OCI-LY7 (cell line): ENCODE measurements around the gene NME5. TPM values are rescaled to one million over a fixed set of nuclear protein-coding genes. Genes with fewer than 3 reads are reported as not detected.

ENCODE experiments used
- BruUV-seq: library from RNA; stranded (reverse); fragments of 400-500 nt; replicated peaks from 2 replicates; lab custom pipeline; 2021; lab: Mats Ljungman, UMichigan
- CTCF ChIA-PET: fragments of 300-600 bp; sonication (Branson Sonifier 250); formaldehyde crosslinking; loops from one replicate; lab custom pipeline; 2022; ENCODE audit warnings: antibody characterized with exemption; ENCODE audit not compliant: unreplicated experiment; lab: Charles Lee
- POLR2A ChIA-PET: fragments of 300-600 bp; sonication (Branson Sonifier 250); formaldehyde crosslinking; loops from one replicate; lab custom pipeline; 2022; ENCODE audit warnings: antibody characterized with exemption; lab: Charles Lee
- DNase-seq: peaks from one replicate; pipeline ENCODE4 v3.0.0-alpha.2; 2015; ENCODE audit warnings: low spot score
- H2AFZ ChIP-seq: fragments of 200-600 bp; sonication (generic), shearing (Covaris generic); 2 replicates; pipeline ENCODE4 v1.6.1; 2014; ENCODE audit warnings: mild to moderate bottlenecking, antibody characterized with exemption, low read length, moderate library complexity
- H3K27ac ChIP-seq: fragments of 200-600 bp; sonication (generic); 2 replicates; pipeline ENCODE4 v1.5.1; 2014; ENCODE audit warnings: mixed run types, low read depth, mild to moderate bottlenecking, moderate library complexity, low read length, inconsistent platforms; ENCODE audit not compliant: poor library complexity, severe bottlenecking
- H3K36me3 ChIP-seq: fragments of 200-600 bp; sonication (generic); 2 replicates; pipeline ENCODE4 v1.6.1; 2014; ENCODE audit warnings: mild to moderate bottlenecking, antibody characterized with exemption, low read length, moderate library complexity, mixed read lengths; ENCODE audit not compliant: insufficient read depth
- H3K4me1 ChIP-seq: fragments of 200-600 bp; sonication (generic); 2 replicates; pipeline ENCODE4 v1.5.1; 2014; ENCODE audit warnings: mild to moderate bottlenecking, low read length; ENCODE audit not compliant: insufficient read depth, poor library complexity, severe bottlenecking
- H3K4me2 ChIP-seq: fragments of 200-600 bp; sonication (generic); 2 replicates; pipeline ENCODE4 v1.6.1; 2014; ENCODE audit warnings: mild to moderate bottlenecking, low read length
- H3K4me3 ChIP-seq: fragments of 200-600 bp; sonication (generic); 2 replicates; pipeline ENCODE4 v1.5.1; 2014; ENCODE audit warnings: mild to moderate bottlenecking, low read depth, low read length; ENCODE audit not compliant: poor library complexity, severe bottlenecking
- H3K79me2 ChIP-seq: fragments of 200-600 bp; sonication (generic); 2 replicates; pipeline ENCODE4 v1.6.1; 2016; ENCODE audit warnings: low read depth, mild to moderate bottlenecking, low read length, moderate library complexity, mixed read lengths; ENCODE audit not compliant: insufficient read depth
- H3K9me2 ChIP-seq: fragments of 200-600 bp; sonication (generic); 2 replicates; pipeline ENCODE4 v1.6.1; 2016; ENCODE audit warnings: mild to moderate bottlenecking, low read length, mixed read lengths; ENCODE audit not compliant: insufficient read depth
- H3K9me3 ChIP-seq: fragments of 200-600 bp; sonication (generic); 2 replicates; pipeline ENCODE4 v1.6.1; 2014; ENCODE audit warnings: mild to moderate bottlenecking, mixed run types, low read length, mixed read lengths
- H4K20me1 ChIP-seq: fragments of 200-600 bp; sonication (generic); 2 replicates; pipeline ENCODE4 v1.6.1; 2014; ENCODE audit warnings: mild to moderate bottlenecking, antibody characterized with exemption, low read length, moderate library complexity, mixed read lengths; ENCODE audit not compliant: insufficient read depth
- CTCF ChIP-seq: fragments of 200-600 bp; sonication (generic); conservative IDR thresholded peaks from 2 replicates; pipeline ENCODE4 v1.5.1; 2014; ENCODE audit warnings: mild to moderate bottlenecking, antibody characterized with exemption, low read length, moderate library complexity, mixed read lengths
- EZH2phosphoT487 ChIP-seq: fragments of 200-600 bp; sonication (generic); IDR thresholded peaks from 2 replicates; pipeline ENCODE4 v1.6.1; 2018; ENCODE audit warnings: low read depth, borderline replicate concordance, mild to moderate bottlenecking, mixed run types, antibody characterized with exemption, low read length, moderate library complexity, mixed read lengths
- intact Hi-C: fragments of 100-400 bp; cut with micrococcal nuclease; formaldehyde crosslinking; loops from one replicate; pipeline ENCODE4 v1.10.0; 2022; ENCODE audit not compliant: unreplicated experiment
- total RNA-seq, 2 experiments: library from RNA; depleted of rRNA in 1 of 2; stranded (reverse); fragments of >200 nt in 1 of 2; shearing (Covaris generic) in 1 of 2; gene quantifications; 2 replicates each; pipeline ENCODE4 v1.2.3, GENCODE V29; 2014 to 2022

NME5 gene
- total RNA-seq, 2 experiments from 2014 or later = not detected

- BruUV-seq = no TSS peak
- CTCF ChIA-PET = no interaction called here
- intact Hi-C loops = no loop called here
Measured at GRCh38 chr5:138107213-138107612, 32.0 kb downstream of the NME5 start.

GRCh38 chr5:138105709-138106108, 33.5 kb downstream of the NME5 start:
- BruUV-seq = no TSS peak
- ChIA-PET CTCF (no interaction called here), POLR2A (interaction anchor here (0.6 kb wide), 1 partner anchor 27 kb away, joined by 4 read pairs; no protein-coding TSS in a partner anchor)

More at GRCh38 chr5:138107213-138107612, 32.0 kb downstream of the NME5 start:
- Histone ChIP-seq H3K79me2 (no peaks in the 10 kb centered on the region), H3K9me3 (no peaks in the 10 kb centered on the region), H3K9me2 (no peaks in the 10 kb centered on the region), H4K20me1 (no peaks in the 10 kb centered on the region), H3K27ac (no peak overlapping the region), H3K4me3 (no peak overlapping the region), H3K4me2 (no peak overlapping the region), H2AFZ (no peak overlapping the region), H3K4me1 (peaks cover 11% of the 10 kb centered on the region), H3K36me3 (no peaks in the 10 kb centered on the region)
- POLR2A ChIA-PET = interaction anchor here (0.7 to 1.6 kb wide), 3 partner anchors 17 to 1754 kb away, joined by 3 to 4 read pairs (median 4); no protein-coding TSS in a partner anchor
- TF ChIP-seq EZH2phosphoT487 = no peak
- no peak for TF ChIP-seq CTCF
- DNase-seq = no peak

More at GRCh38 chr5:138105709-138106108, 33.5 kb downstream of the NME5 start:
- no peaks in the 10 kb centered on the region for H3K9me2 ChIP-seq
- H4K20me1 ChIP-seq = no peaks in the 10 kb centered on the region
- no peak for DNase-seq
- peaks cover 11% of the 10 kb centered on the region for H3K4me1 ChIP-seq
- no peak overlapping the region for H3K4me2 ChIP-seq
- no peak overlapping the region for H3K4me3 ChIP-seq
- H3K79me2 ChIP-seq = no peaks in the 10 kb centered on the region
- no peaks in the 10 kb centered on the region for H3K9me3 ChIP-seq
- intact Hi-C loops = no loop called here
- no peak overlapping the region for H3K27ac ChIP-seq
- H3K36me3 ChIP-seq = no peaks in the 10 kb centered on the region
- TF ChIP-seq CTCF (no peak), EZH2phosphoT487 (no peak)
- no peak overlapping the region for H2AFZ ChIP-seq
